GF-D8 (cell line): ENCODE measurements around the gene IL13.

Experiments
- DNase-seq: peaks from one replicate; lab custom pipeline; 2025; lab: John Stamatoyannopoulos, UW

Gene IL13

DNA sequence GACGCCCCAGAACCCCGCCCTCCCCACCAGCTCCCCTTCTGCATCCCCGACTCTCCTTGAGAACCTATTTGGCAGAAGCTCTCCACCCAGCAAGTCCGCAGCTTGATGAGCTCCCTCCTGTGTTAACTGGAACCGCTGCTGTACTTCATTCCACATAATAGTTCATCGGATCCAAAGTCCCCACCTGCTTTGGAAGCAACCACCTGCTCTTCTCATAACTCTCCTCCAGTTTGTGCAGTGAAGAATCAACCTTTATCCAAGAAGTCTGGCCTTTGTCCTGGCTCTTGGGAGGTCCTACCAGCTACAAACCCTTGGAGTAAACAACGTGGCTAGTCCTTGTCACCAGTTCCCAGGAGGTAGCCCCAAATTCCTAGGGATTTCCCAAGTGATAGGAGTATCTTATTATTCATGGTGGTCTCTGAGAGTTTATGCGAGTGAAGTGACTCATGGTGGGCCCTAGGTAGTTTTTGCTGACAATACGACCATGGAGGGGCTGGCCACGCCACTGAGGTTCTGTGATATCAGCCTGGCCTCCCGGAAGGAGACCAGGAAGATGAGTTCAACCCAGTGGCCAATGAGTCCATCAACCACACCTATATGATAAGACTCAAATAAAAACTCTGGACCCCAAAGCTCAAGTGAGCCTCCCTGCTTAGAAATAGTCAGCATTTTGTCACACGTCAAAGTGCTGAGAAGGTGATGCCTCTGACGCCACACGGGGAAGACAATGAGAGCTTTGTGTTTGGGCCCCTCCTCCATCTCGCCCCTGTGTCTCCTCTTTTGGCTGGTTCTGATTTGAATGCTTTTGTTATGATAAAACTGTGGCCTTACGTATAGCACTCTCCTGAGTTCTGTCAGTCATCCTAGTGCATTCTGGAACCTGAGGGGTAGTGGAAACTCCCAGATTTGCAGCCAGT lies 12.3 kb downstream of the IL13 start:
- no peak for DNase-seq

DNA sequence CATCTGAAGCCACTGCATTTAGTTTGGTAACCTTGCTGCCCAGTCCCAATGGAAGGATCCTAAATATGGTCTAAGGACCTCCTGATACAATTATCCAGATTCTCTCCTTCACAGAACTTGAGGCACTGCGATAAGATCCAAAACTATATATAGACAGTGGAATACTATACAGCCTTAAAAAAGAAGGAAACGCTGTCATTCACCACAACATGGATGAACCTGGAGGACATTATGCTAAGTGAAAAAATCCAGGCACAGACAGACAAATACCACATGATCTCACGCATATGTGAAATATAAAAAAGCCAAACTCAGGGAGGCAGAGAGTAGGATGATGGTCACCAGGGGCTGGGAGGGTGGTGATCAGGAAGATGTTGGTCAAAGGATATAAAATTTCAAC lies 13.0 kb downstream of the IL13 start:
- DNase-seq: no peak

DNA sequence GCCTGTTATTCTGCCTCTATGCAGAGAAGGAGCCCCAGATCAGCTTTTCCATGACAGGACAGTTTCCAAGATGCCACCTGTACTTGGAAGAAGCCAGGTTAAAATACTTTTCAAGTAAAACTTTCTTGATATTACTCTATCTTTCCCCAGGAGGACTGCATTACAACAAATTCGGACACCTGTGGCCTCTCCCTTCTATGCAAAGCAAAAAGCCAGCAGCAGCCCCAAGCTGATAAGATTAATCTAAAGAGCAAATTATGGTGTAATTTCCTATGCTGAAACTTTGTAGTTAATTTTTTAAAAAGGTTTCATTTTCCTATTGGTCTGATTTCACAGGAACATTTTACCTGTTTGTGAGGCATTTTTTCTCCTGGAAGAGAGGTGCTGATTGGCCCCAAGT lies 15.5 kb downstream of the IL13 start:
- no peak for DNase-seq

DNA sequence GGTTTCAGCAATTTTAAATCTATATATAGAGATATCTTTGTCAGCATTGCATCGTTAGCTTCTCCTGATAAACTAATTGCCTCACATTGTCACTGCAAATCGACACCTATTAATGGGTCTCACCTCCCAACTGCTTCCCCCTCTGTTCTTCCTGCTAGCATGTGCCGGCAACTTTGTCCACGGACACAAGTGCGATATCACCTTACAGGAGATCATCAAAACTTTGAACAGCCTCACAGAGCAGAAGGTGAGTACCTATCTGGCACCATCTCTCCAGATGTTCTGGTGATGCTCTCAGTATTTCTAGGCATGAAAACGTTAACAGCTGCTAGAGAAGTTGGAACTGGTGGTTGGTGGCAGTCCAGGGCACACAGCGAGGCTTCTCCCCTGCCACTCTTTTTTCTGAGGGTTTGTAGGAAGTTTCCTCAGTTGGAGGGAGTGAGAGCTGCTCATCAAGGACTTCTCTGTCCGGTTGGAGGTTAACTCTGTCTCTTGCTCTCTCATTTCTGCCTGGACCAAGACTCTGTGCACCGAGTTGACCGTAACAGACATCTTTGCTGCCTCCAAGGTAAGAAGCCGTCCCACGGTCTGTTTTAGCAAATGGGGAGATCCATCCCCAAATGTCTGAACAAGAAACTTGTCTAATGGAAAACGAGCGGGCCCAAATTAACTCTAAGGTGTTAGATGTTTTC lies 16.1 kb downstream of the IL13 start, which contains the start of gene IL4:
IL4 (plus strand) TSS at position 51 of the 692 bp plus-strand sequence; CDS start at position 113, 62 bp downstream.
- DNase-seq: no peak

DNA sequence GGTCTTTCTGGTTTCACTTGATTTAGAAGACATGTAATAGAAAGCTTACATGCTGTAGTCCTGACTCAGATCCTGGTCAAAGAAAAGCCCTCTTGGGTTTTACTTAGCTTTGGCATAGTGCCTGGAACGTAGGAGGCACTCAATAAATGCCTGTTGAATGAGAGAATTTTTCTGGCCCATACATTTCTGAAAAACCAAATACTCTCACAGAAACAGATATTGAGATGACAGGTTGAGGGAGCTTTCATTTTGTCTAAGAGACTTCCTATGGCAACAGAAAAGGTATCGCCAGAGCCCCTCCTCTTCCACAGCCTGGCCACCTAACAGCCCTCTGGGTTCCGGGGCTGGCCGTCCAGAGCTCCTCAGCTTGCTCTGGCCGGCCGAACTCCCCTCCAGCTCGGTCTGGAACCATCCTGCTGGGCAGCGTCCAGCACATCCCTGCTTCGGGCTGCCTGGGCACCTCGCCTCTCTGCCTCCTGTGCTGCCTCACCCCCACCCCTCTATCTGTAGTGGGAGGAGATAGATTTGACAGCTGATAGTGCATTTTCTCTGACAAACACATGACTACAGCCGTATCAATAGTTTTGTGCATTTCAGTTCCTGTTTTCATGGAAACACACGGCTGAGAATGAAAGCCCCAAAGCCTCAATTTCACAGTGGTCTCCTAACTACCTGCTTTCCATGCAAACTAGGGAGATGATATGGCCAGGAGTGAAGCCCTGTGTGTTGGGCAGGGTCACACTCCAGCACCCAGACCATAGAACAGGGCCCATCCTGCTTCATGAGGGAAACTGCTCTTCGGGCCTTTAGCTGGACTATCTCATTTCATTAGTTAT lies 16.9 kb downstream of the IL13 start:
- no peak for DNase-seq

DNA sequence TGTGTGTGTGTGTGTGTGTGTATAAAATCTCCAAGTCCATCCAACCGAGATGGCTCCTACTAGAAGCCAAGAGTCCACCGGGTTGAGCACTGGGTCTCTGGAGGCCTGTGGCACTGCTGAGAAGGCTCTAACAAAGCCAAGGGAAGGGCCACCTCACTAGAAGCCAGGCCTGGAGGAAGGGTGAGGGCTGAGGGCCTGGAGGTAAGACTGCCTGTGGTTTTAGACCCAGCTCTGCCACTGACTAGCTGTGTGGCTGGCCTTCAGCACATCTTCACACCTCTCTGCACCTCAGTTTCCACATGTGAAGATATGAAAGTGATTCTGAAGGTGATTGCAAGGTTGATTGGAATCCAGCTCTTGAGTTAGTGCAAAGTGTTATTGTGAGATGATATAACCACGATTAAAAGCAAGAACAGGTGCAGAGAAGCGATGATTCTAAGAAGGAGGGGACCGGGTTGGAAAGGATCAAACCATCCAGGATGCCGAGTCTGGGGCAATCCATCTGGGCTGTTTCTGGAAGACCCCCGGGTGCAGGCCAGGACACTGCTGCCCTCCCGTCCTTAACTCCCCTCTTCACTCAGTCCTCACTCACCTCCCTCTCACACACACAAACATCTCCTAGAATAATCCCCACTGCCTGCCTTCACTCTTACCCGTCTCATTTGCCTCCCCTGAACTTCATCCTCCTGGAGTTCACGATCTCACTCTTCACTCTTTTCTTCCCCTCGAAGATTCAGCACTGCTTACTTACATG lies 18.1 kb downstream of the IL13 start:
- no peak for DNase-seq

DNA sequence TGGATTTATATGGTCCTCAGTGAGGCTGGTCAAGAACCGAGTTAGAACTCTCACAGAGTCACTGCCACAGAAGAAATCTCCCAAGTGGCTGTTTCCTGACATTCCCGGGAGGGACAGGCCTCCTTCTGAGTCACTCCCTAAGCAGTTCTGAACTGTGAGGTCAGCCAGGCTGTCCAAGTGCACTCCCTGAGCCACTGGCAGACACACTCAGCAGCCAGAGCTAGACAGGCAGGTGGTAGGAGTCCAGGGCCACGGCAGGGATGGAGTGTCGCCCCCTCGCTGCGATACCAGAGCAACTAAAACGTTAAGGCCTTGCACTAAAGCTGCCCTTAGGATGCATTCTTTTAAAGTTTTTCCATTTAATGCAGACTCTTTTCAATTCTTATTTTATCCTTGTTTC lies 19.2 kb downstream of the IL13 start:
- DNase-seq: no peak

DNA sequence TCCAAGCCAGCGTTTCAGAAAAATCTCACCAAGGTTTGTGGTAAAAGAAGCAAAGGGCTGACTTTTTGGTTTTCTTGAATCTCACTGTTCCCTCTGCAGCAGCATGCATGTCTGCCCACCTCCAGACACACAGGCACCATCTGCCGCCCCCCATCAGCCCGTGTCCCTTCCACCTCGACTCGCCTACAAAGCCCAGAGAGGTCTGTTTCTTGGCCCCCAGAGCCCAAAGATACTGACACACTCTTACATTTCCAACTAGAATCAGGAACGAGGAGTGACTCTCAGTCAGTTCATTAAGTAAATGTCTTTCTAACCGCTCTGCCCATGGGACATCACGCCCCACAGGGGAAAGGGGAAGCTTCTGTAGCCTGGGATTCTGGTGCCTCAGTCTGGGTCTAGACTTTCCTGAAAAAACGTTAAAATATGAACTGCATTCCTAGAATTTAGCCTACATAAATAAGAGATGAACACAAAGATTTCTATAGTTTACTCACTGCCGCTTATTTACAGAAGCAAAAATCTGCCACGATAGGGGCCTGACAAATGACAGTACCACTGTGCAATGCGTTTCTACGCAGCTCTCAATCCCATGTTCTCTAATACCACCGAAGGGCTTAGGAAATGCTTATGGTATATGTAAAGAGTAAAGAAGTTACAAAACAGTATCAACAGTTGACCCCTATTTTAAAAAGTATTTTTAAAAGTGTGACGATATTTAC lies 19.9 kb downstream of the IL13 start:
- DNase-seq: no peak

DNA sequence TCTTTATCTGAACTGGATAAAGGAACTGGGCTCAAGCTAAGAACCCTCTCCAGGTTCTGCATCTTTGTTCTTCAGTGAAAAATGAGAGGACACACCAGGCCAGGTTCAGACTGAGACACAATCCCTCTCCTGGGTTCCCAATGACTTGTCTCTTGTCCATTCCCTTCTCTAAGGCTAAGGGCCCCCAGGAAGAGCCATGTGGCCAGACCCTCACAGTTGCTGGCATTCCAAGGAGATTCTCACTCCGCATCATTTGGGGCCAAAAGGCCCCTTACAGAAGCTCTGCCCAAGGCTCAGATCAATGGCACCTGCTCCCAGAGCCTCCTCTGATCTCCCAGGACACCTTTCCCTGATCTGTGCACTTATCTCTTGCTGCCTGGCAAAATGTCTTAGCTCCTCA lies 20.8 kb downstream of the IL13 start:
- no peak for DNase-seq

DNA sequence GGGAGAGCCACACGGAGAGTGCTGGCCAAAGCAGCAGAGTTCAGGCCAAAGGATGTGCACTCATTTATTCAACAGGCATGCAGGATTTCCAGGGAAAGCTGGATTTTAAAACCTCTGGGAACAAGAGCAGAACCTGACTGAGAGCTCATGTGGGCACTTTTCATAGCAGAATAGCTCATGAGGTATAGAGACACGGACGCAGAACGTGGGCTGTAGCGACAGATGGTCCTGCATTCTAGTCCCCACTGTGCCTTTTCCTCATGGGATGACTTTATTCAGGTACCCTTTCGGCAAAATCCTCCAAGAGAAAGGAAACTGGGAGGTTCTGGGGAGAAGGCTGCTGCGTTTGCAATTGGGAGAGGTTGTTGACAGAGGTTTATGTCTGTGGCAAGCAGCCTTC lies 21.2 kb downstream of the IL13 start:
- no peak for DNase-seq

DNA sequence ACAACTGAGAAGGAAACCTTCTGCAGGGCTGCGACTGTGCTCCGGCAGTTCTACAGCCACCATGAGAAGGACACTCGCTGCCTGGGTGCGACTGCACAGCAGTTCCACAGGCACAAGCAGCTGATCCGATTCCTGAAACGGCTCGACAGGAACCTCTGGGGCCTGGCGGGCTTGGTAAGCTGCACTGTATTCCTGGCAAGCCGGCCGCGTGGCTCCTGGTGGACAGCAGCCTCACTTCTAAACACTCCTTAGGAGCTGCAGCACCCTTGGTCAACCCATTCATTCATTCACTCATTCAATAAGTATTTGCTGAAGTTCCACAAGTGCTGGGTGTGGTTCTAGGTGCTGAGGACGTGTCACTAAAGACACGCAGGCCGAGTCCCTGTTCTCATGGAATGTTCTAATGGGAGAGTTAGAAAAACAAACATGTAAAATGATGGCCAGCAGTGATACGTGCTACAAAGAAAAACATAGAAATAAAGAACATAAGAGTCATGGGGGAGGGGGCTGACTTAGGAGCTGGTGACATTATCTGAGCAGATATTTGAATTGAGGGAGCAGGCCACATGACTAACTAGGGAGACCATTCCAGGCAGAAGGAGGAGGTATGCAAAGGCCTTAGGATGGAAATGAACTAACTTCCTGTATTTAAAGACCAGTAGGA lies 21.9 kb downstream of the IL13 start:
- DNase-seq: no peak

DNA sequence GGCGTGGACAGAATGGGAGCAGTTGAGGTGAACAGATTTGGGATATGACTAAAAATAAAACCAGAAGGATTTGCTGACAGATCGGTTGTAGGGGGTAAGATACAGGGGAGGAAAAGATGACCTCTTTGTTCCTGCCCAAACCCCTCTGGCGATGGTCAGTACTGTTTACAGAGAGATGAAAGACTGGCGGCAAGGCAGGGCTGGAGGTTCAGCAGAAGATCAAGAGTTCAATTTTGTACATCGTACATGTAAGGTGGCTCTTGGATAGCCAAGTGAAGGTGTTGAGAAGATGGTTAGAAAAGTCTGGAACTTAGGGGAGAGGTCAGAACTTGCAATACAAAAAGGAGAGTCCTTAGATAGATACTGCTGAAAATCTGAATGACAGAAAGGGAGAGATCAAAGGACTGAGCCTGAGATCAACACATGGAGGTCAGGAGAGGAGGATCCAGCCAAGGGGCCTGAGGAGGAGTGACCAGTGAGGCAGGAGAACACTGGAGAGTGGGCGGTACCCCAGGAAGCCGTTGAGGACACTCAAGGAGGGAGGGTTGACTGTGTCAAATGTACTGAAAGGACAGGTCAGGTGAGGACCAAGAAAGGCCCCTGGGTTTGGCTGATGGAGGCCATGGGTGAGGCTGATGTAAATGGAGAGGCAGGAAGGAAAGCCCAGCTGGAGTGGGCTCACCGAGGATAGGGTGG lies 23.0 kb downstream of the IL13 start:
- no peak for DNase-seq

DNA sequence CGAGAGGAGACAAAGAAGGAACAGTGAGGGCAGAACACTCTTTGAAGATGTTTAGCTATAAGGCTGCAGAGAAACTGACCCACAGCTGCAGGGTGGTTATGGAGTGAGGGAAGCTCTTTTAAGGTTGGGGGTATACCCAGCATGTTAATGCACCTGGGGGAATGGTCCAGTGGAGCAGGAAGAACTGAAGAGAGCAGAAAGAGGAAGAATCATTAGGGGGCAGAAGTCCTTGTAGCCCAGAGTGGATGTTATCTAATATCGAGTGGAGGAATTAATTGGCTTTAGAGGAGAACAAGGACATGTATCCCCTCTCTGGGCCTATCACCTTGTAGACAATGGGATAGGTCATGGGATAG lies 23.5 kb downstream of the IL13 start:
- no peak for DNase-seq

DNA sequence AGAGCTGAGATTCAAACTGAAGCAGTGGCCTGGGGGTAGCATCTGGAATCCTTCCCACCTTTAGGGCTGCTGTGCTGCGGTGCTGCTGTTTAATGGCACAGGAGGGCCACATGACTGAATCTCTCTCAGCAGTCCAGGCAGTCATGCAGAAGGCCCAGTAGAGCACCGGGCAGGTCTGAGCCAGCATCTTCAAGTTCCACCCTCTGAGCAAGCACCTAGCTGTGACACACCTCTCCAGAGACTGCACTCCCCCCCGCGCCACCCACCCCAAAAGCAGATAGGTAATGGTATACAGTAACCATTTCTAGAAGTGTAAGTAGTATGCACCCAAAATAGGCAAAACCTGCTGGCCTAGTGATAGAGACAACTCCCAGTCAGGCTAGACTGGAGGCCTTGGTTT lies 24.0 kb downstream of the IL13 start:
- no peak for DNase-seq

DNA sequence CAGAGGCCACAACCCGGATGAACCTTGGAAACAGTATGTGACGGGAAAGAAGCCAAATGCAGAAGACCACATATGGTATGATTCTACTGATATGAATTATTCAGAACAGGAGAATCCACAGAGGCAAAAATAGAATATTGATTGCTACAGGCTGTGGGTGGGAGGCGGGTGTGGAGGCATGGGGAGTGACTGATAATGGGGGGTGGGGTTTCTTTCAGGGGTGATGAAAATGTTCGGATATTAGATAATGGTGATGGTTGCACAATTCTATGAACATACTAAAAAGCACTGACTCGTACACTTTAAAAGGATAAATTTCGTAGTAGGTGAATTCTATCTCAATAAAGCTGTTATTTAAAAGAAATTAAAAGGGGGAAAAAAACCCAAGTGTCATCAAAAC lies 26.5 kb downstream of the IL13 start:
- DNase-seq: no peak

DNA sequence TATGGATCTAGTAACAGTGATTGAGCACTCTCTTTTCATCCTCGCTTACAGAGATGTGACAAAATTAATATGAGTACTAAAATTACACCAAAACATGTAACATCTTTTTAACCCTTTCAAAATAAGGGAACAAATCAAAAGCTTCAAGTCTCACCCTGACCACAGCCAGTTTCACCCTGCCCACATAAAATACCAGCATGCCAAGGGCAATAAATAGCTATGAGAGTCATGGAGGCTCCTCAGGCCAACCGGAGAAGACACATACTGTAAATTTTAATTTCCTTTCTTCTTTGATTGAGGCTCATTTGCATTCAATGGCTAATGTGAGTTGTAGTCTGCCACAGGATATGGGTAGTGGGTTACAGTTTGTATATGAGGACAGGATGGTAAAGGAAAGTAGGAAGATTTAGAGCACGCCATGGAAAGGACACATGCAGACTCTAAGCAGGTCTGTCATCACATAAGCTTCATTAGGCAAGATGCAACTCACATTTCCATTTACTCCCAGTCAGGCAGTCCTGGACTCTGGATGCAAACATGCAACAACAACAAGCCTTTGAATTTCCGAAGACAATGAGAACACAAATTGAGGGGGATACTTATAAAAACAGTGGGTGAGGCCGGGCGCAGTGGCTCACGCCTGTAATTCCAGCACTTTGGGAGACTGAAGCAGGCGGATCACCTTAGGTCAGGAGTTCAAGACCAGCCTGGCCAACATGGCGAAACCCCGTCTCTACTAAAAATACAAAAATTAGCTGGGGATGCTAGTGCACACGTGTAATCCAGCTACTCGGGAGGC lies 27.1 kb downstream of the IL13 start:
- no peak for DNase-seq

DNA sequence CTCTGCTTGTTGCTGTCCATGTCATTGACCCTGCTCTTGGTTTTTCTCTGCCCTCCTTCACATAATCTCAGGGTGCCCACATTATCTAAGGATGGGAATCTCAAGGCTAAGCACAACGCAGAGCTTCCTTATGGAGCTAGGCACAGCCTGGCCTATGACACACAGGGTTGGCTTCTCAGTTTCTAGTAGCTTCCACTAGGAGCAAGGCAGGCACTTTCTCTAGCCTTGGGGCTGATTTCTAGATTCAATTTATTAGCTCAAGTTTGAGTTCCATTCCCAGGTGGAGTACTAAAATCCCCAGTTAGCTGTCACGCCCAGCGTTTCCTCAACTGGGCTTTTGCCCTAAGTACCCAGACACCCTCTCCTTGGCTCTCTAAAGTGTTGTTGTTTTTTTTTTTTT lies 28.2 kb downstream of the IL13 start:
- no peak for DNase-seq

DNA sequence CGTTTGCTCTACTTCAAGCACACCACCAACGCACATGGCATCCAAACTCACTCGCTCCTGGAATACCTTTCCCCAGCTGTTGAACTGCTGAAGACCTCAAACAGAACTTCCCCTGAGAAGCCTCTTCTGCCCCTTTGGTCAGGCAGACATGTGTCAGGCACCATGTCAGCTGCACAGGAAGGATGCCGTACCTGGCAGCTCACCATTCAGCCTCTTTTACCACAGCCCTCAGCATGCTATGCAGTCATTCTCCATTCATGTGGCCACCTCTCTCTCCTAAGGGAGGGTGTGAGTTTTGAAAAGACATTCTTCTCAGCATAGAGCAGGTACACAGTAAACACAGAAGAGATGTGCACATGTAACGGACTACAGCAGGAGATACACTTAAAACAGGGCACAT lies 30.0 kb downstream of the IL13 start:
- DNase-seq: no peak
